HG03432 (cell line): ENCODE measurements around the gene MYO18B.

Source experiments
- ATAC-seq: cut with Tn5 transposase; IDR thresholded peaks from one replicate; pipeline ENCODE4 v1.9.1; 2021; ENCODE audit warnings: mild to moderate bottlenecking, moderate library complexity; ENCODE audit not compliant: unreplicated experiment

MYO18B gene

GRCh38 chr22:25818541-25818940 is 76.6 kb downstream of the MYO18B start:
- ATAC-seq = no peak

DNA sequence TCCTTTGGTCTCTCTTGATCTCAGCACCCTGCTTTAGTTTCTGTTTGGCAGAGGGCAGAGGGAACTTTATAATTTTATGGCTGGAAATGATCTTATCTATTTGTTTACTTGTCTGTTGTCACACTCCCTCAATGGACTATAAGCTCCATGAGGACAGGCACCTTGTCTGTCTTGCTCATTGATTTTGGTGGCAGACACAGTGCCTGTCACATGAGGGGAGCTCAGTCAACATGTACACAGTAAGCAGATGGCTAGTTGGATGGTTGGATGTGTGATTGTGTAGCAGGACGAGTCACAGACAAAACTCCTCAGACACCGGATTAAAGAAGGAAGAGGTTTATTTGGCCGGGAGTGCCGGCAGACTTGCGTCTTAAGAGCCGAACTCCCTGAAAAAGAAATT is 80.4 kb downstream of the MYO18B start:
- ATAC-seq = no peak

DNA sequence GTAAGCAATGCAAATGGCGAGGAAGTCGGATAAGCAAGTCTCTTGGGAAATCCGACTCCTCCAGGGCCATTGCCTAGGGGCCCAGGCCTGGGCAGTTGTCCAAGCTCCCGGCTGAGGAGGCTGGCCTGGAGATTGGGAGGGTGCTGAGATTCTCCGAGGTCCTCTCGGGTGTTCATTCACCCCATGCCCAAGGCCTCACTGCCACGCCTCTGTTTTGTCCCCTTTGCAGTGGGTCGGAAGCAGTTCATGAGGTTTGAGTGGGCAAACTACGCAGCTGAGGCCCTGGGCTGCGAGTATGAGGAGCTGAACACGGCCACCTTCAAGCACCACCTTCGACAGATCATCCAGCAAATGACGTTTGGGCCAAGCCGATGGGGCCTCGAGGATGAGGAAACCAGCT is 81.3 kb downstream of the MYO18B start:
- no peak for ATAC-seq

- ATAC-seq = no peak
Observed at GRCh38 chr22:25824828-25825423, 82.9 kb downstream of the MYO18B start.

DNA sequence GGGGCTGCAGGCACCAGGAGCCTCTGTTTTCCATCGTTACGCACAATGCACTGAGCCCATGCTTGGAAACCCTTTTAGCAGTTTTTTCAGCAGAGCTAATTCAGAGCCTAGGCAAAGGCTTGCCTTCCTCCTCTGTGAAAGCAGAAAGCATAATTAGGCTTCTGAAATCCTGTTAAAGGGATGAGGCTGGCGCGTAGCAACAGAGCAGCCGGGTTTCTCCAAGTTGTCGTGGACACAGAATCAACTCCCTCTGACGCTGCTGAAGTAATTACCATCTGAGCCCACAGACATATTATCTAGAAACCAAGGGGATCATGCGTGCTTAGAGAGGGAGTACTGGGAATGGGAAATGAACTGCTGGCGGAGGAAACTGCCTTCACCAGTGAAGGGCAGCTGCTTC is 85.4 kb downstream of the MYO18B start:
- ATAC-seq = no peak

- ATAC-seq = no peak
Observed at GRCh38 chr22:25828422-25828821, 86.4 kb downstream of the MYO18B start.

GRCh38 chr22:25829237-25829636 is 87.2 kb downstream of the MYO18B start:
- no peak for ATAC-seq

DNA sequence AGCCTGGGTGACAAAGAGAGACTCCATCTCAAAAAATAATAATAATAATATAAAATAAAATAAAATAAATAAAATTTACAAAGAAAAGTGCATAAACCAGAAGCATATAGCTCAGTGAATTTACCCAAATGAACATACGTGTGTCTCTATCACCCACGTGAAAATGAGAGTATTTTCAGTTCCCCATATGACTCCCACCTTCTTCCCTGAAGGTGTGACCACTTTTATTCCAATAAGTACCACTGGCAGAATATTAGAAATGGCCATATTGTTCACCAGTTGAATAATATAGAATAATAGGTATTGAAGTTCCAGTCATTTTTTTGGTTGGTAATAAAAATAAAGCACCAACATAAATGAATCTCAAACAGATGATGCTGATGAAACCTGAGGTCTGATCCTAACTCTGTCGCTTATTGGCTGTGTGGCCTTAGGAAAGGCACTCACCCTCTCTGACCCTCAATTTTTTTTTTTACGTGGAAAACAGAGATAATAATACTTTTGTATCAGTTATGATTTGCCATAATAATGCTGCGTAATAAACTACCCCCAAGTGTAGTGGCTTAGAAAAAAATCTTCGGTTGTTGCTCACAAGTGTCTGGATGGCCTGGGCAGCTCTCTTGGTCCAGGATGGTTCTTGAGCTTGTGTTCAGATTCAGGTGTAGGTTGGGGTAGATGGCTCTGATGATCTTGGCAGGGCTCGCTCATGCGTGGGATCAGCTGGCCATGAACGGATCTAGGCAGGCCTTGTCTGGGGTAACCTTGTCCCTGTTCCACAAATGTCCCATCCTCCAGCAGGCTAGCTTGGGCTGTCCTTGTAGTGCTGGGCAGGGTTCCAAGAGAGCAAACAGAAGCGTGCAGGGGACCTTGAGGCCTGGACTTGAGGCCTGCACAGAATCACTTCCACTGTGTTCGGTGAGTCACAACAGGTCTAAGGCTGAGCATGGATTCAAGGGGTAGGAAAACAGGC is 88.1 kb downstream of the MYO18B start:
- no peak for ATAC-seq

DNA sequence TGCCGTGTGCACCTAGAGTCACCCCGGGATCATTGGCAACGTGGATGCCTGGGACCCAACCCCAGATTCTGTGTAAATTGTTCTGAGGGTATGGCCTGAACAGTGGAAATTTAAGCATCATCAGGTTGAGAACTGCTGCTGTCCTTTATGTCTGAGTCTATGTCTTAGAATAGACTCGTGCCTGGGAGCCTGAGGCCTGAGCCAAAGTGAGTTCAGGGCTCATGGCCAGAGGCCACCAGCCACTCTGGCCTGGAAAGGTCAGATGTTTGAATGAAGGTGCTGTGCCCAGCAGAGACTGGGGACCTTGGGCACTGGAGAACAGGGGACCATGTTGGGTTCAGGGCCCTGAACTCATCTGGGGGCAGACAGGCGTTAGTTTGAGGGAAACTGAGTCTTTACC is 91.1 kb downstream of the MYO18B start:
- no peak for ATAC-seq

DNA sequence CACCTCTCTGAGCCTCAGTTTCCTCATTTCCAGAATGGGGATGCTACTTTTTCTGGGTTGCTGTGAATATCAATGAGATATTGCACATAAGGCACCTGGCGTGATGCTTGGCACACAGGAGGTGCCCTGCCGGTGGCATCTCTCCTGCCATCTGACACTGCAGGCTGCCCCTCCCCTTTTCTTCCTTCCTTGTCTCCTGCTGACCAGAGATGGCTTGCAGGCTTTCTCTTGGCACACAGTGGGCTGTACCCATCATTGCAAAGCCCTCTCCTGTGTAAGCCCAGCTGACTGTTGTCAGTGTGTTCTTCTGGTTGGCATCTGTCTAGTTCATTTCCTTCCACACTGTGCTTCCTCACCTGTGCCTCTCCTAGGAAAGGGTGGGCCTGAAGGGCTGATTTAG is 91.7 kb downstream of the MYO18B start:
- no peak for ATAC-seq

DNA sequence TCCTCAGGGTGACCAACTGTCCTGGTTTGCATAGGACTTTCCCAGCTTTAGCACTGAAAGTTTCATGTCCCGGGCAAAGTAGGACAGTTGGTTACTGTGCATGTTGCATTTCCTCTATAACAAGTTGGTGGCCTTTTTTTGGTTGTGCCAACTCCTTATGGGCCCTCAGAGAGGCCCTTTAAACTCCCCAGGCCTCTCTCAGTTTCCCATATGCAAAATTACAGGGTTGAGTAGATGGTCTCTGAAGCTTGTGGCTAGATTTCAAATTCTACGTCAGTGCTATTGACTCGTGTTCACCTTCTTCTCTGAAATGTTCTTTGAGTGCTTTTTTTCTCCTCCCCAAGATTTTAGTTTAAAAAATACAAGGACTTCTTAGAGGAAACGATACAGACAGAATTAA is 92.5 kb downstream of the MYO18B start:
- ATAC-seq = no peak

DNA sequence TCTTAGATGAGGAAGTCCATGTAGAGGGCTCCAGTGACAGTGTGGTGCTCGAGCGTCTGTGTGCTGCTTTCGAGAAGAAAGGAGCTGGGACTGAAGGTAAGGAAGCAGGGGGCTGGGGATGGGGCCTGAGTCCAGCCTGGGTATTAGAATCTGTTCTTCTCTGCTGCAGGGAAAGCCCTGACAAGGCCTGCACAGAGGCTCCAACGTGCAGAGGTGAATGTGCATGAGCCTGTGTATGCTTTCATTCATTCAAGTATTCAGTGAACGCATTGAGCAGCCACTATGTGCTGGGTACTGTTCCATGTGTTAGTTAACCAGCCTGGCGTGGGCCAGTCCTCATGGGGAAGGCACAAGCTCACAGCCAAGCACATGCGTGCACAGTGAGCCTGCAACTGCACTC is 93.4 kb downstream of the MYO18B start:
- ATAC-seq = no peak

DNA sequence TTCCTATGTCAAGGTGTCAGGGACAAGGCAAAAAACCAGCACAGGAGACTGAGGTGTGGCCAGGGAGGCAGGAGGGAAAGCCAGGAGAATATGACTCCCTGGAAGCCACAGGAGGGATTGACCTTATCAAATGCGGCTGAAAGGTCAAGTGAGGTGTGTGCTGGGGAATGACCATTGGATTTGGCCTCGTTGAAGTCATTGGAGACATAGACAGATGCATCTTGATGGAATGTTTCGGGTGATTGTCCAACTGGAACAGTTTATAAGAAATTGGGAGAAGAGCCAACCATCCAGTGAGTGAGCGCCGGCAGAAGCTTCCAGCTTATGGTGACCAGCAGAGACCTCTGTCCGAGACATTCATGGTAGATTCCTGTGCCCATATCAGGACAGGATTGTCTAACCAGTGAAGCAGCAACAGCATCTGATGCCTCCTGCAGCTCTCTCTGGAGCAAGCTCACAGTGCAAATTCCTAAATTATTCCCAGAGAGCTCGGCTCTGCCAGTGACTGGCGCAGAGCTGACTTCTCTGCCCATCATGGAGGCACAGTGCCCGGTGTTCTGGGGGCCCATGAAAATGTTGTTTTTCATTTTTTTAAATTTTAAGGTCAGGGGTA is 95.4 kb downstream of the MYO18B start:
- ATAC-seq = no peak

DNA sequence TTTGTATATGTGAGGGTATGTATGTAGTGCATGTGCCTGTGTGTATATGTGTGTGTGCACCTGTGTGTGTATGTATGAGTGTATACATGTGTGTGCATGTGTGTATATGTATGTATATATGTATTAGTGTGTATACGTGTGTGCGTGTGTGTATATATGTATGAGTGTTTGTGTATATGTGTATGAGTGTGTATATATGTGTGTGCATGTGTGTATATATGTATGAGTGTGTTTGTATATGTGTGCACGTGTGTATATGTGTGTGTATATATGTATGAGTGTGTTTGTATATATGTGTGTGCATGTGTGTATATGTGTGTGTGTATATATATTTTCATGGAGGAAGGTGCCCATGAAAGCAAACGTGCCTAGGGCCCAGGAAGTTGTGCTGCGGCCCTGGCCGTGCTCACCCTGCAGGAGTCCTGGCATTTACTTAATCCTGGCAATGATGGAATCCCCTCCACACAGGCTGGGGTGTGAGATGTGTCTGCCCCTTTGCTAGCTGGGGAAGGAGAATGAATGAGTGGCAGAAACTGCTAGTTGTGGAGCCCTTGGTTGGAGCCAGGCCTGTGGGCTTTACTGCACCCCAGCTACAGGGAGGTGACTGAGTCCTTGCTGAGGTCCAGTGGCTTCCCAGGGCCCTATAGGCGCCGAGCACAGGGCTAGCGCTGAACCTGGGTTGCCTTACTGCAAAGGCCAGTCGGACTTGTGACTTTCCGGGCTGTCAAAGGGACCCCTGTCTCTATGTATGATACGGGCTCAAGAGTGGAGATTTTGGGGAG is 97.2 kb downstream of the MYO18B start:
- ATAC-seq = no peak

GRCh38 chr22:25839755-25840154 is 97.8 kb downstream of the MYO18B start:
- ATAC-seq = no peak

GRCh38 chr22:25840167-25840566 is 98.2 kb downstream of the MYO18B start:
- ATAC-seq = no peak

GRCh38 chr22:25840891-25841290 is 98.9 kb downstream of the MYO18B start:
- ATAC-seq = no peak

GRCh38 chr22:25841775-25842174 is 99.8 kb downstream of the MYO18B start:
- ATAC-seq = no peak

DNA sequence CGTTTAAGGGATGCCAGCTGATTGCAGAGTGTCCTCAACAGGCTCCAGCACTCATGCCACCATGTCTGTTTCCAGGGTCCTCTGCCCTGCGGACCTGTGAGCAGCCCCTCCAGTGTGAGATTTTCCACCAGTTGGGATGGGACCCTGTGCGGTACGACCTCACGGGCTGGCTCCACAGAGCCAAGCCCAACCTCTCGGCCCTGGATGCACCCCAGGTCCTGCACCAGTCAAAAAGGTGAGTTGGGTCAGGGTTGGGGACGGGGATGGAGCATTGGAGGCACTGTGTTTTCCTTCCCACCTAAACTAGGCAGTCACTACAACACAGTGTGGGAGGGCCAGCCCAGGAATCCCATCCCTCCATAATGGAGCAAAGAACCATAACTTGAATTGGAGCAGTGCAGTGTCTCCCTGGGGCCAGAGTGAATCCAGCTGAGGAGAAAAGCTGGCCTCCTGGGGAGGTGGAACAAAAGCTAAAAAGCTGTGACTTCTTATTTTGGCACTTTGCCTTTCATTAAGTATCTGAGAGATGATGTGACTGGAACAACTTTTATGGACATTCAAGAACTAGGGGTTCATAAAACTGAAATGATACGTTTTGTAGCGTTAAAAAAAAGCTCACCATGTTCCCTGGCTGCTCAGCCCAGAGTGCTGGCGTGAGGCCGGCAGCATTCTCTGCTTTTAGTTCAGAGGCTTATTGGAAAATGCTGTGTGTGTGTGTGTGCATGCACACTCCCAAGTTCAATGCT is 101.8 kb downstream of the MYO18B start:
- ATAC-seq = no peak

DNA sequence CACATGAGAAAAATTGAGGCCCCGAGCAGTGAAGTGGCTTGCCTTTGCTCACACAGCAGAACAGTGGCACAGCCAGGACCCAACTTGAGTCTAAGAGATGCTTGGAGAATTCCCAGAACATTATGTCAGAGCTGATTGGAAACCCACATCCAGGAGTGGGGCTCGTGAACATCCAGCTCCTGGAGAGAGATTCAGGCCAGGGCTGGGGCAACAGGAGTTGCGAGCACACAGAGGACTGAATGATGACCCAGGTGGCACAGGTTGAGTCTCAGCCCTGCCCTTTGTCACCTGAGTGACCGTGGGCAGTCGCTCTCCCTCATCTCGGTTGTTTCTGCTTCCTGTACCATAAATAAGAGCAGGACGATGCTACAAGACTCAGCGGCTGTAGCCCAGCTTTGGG is 102.6 kb downstream of the MYO18B start:
- ATAC-seq = no peak
